DMS153 treated with DMSO at 0.1 percent for 48 hours (cell line): Measurements from ENCODE around the gene NCAPG.

Experiments used
- DNase-seq: peaks from one replicate; lab custom pipeline; 2025; ENCODE audit not compliant: unreplicated experiment; lab: John Stamatoyannopoulos, UW

The NCAPG gene

DNA sequence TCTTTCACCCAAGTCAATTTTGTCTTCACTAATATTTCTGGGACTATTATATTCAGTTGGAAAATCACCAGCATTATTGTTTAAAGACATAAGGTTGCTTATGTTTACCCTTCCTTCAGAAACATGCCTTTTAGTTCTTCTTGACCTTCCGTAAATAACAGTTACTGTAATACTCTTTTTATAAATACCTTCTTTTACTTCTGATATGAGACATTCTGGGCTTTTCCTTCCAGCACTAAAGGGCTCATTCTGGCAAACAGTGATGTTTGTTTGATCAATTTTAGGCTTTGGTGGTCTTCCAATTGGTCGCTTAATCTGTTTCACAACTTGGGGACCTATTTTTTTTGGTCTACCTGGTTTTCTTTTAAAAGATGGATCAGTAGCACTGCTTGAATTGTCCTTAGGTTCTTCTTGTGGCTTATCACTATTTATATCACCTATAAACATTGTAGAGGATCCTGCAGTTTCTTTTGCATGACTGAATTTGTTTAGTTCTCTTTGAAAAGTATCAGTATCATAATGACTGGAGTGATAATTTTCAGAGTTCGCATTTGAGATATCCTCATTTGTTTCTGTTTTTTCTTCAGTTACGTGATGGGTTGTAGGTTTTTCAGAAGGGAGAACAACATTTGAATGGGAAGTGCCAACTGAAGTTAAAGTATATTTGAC lies 64.8 kb downstream of the NCAPG start:
- no peak for DNase-seq

DNA sequence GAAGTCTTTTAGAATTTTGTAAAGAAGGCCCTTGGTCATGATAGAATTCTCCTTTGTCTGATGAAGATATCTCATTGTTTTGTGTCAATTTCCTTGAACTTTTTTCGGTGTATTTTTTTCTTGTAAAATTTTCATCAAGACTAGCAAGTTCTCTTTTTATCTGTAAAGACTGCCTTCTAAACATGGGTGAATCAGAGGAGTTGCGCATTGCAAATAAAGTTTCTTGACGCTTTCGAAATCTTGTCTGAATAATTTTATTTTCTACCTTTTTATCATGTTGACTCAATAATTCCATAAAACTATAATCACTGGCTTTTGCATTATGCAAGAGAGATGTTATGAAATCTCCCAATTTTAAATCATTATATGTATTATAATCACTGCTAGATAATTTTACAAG lies 66.2 kb downstream of the NCAPG start:
- DNase-seq, result no peak

DNA sequence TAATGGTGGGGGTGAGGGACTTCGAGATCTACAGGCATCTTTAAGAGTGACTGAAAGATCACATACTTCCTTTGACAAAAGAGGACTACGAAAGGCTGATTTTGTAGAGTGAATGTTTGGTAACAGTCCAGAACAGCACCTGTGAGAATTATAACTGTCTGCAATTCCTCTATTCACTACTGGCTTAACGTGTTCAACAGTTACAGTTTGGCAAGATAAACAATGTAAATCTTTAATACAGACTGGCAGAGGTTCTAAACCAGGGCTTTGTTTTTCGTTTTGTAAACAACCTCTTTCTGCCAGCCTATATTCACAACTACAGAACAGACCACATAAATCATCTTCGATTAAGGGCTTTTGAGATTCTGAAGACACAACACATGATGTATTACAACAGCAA lies 66.9 kb downstream of the NCAPG start:
- no peak for DNase-seq

DNA sequence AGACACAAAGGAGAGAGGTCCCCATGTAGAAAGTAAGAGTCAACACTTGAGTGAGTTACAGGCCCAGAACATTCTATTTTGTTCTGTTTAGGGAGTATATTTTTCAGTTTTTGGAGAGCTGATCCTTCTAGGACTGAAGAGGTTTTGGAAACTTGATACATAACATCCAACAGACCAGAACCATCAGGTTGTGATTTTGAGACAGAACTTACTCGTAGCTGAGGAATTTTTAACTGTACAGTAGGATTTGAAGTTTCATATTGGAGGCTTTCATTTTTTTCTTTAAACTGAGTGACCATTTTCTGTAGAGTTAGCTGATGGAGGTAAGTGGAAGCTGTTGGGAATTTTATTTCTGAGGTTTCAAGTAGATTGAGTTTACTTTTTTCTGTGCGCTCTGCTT lies 73.3 kb downstream of the NCAPG start:
- DNase-seq, result no peak

DNA sequence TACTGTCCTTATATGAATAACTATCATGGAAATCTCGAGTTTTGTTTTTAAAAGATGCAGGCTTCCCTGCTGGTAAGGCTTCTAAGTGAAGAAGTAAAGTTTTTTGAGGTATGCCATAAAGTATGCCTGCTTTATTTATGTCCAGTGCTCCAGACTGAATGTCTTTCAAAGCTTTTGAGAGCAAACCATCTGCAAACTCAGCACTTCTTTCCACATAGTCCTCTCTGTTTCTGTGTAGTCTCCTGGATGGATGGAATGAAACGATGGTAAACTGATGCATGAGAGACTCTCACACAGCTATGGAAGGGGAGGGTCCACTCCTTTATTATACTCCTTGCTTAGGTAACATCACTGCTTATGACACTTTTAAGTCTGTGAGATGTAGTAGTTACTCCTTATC lies 73.7 kb downstream of the NCAPG start:
- DNase-seq, result no peak

DNA sequence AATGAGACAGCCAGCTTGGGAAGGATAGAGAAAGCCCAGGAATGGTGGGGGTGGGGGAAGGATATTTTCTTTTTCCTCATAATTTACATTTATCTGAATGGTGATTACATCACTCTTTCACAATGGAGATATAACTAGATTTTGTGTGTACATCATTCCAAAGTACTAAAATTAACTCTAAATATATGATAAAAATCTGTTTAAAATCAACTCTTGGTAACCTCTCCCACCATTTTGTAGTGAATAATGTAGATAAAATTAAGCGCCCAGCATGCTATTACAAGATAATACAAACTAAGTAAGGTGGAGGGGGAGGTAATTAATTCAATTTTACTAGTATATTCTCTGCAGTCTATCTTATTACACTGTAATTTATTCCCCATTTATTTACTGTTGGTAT lies 78.9 kb downstream of the NCAPG start:
- no peak for DNase-seq

DNA sequence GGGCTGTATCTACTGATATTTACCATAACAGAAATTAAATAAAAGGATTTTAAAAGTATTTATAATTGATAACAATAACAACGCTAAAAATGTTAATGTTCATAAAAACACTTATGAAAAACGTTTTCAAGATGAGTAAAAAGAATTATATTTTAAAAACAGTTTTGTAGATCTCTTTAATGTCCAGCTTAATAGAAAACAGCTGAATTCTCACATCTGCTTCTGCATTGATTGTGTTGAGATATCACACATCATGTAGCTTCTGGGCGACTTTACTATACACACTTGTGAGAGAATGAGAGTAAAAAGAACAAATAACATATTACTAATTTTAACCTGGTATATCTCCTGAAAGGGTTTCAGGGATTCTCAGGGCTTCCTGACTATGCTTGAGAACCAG lies 83.6 kb downstream of the NCAPG start:
- no peak for DNase-seq
